Neuron (in vitro differentiated cells): ENCODE measurements around the gene FAM50B.

ENCODE experiments used
- H2AFZ ChIP-seq: one replicate; pipeline ENCODE4 v1.6.1; 2013; ENCODE audit warnings: low read depth, mild to moderate bottlenecking, inconsistent platforms, low read length, moderate library complexity
- H3K27me3 ChIP-seq: one replicate; pipeline ENCODE4 v1.6.1; 2013; ENCODE audit warnings: low read length; ENCODE audit not compliant: insufficient read depth
- H3K36me3 ChIP-seq: one replicate; pipeline ENCODE4 v1.6.1; 2013; ENCODE audit warnings: low read length; ENCODE audit not compliant: insufficient read depth
- H3K4me1 ChIP-seq: one replicate; pipeline ENCODE4 v1.6.1; 2013; ENCODE audit warnings: low read length; ENCODE audit not compliant: insufficient read depth
- H3K4me3 ChIP-seq: 2 replicates; pipeline ENCODE4 v1.5.1; 2013; ENCODE audit warnings: mild to moderate bottlenecking, low read length, moderate library complexity
- H3K9me3 ChIP-seq: one replicate; pipeline ENCODE4 v1.6.1; 2013; ENCODE audit warnings: low read length

The FAM50B gene

DNA sequence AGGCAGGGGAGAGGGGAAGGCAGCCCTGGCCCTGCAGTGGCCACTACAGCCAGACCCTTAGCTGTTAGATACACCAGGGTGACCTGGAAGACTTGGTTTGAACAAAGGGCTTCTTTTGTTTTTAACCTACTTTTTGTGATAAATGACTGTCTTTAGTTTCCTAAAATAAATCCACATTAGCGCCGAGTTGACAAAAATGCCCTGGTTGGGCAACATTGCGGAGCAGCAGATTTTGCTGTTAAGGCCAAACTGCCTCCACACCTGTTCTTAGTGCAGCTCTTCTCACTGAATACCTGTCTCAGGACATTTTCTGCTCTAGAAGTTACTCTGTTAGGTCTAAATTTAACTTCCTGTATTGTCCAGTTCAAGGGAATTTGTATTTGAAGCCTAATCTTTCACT lies 42.7 kb downstream of the FAM50B start:
- H3K9me3 ChIP-seq, result no peaks in the 10 kb centered on the region
- peaks cover 18% of the 10 kb centered on the region for H3K4me1 ChIP-seq
- no peak overlapping the region for H2AFZ ChIP-seq
- H3K36me3 ChIP-seq, result no peaks in the 10 kb centered on the region
- no peak overlapping the region for H3K4me3 ChIP-seq
- no peaks in the 10 kb centered on the region for H3K27me3 ChIP-seq

- no peaks in the 10 kb centered on the region for H3K36me3 ChIP-seq
- H3K27me3 ChIP-seq, result no peaks in the 10 kb centered on the region
- no peaks in the 10 kb centered on the region for H3K9me3 ChIP-seq
- no peak overlapping the region for H3K4me3 ChIP-seq
- H3K4me1 ChIP-seq, result peaks cover 16% of the 10 kb centered on the region
- H2AFZ ChIP-seq, result no peak overlapping the region
These were observed 43.4 kb downstream of the FAM50B start for GRCh38 chr6:3892603-3893002.

- Histone ChIP-seq H2AFZ (no peak overlapping the region), H3K9me3 (no peaks in the 10 kb centered on the region), H3K36me3 (no peaks in the 10 kb centered on the region), H3K4me1 (peaks cover 16% of the 10 kb centered on the region), H3K27me3 (no peaks in the 10 kb centered on the region), H3K4me3 (no peak overlapping the region)
These were observed 44.3 kb downstream of the FAM50B start for GRCh38 chr6:3893487-3893886.

GRCh38 chr6:3893917-3894316 lies 44.7 kb downstream of the FAM50B start:
- H3K36me3 ChIP-seq, result no peaks in the 10 kb centered on the region
- H3K27me3 ChIP-seq, result no peaks in the 10 kb centered on the region
- H2AFZ ChIP-seq, result no peak overlapping the region
- peaks cover 16% of the 10 kb centered on the region for H3K4me1 ChIP-seq
- no peak overlapping the region for H3K4me3 ChIP-seq
- H3K9me3 ChIP-seq, result peaks cover 3% of the 10 kb centered on the region

GRCh38 chr6:3894590-3895311 lies 45.6 kb downstream of the FAM50B start:
- H3K9me3 ChIP-seq, result peaks cover 3% of the 10 kb centered on the region
- no peaks in the 10 kb centered on the region for H3K27me3 ChIP-seq
- H2AFZ ChIP-seq, result no peak overlapping the region
- no peaks in the 10 kb centered on the region for H3K36me3 ChIP-seq
- peaks cover 11% of the 10 kb centered on the region for H3K4me1 ChIP-seq
- H3K4me3 ChIP-seq, result no peak overlapping the region

- Histone ChIP-seq H3K27me3 (no peaks in the 10 kb centered on the region), H3K9me3 (peaks cover 3% of the 10 kb centered on the region), H3K36me3 (no peaks in the 10 kb centered on the region), H3K4me3 (no peak overlapping the region), H2AFZ (no peak overlapping the region), H3K4me1 (peaks cover 5% of the 10 kb centered on the region)
These were observed 46.1 kb downstream of the FAM50B start for GRCh38 chr6:3895312-3895653.

DNA sequence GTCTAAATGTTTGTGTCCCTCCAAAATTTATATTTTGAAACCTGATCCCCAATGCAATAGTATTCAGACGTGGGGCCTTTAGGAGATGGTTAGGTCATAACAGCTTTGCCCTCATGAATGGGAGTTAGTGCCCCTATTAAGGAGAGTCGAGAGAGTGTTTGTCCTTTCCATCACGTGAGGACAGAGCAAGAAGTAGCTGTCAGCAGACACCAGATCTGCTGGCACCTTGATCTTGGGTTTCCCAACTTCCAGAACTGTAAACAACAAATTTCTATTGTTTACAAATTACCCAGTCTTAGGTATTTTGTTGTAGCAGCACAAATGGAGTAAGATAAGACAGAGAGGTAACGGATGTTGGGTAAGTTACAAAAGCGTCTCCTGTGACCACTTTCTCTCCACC lies 46.6 kb downstream of the FAM50B start:
- no peaks in the 10 kb centered on the region for H3K27me3 ChIP-seq
- H3K9me3 ChIP-seq, result peaks cover 3% of the 10 kb centered on the region
- H2AFZ ChIP-seq, result no peak overlapping the region
- no peak overlapping the region for H3K4me3 ChIP-seq
- H3K36me3 ChIP-seq, result no peaks in the 10 kb centered on the region
- peaks cover under 1% of the 10 kb centered on the region for H3K4me1 ChIP-seq

DNA sequence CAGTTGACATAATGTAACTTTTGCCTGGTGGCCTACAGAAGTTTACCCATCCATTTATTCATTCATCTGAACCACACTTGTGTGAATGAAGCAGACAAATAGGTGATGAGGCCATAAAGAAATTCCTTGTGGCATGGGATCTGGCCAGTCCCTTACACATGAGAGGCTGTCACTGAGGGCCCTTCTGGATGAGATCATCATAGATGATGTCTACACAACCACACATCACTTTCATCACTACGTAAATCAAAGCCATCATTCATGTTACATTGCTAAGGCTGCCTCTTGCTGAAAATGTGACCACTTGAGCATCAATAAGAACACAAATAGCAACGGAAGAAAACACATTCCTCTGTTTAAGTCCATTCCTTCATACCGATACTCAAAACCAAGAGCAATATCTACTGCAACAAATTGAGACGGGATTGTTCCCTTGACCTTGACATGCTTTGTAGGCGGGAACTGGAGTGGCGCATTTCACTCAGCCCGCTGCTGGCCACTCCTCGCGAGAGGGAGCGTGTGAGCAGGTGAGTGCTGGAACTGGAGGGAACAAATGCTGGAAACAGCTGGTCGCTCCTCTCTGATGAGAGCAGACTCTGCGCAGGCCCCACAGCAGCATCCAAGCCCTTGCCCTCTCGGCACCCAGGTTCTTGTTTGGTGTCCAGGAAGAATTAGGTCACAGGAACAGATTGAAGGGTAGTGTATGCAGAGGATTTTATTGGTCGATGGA lies 49.3 kb downstream of the FAM50B start:
- no peaks in the 10 kb centered on the region for H3K36me3 ChIP-seq
- no peaks in the 10 kb centered on the region for H3K27me3 ChIP-seq
- peaks cover 4% of the 10 kb centered on the region for H3K4me1 ChIP-seq
- H3K9me3 ChIP-seq, result peaks cover 3% of the 10 kb centered on the region
- no peak overlapping the region for H3K4me3 ChIP-seq
- no peak overlapping the region for H2AFZ ChIP-seq

DNA sequence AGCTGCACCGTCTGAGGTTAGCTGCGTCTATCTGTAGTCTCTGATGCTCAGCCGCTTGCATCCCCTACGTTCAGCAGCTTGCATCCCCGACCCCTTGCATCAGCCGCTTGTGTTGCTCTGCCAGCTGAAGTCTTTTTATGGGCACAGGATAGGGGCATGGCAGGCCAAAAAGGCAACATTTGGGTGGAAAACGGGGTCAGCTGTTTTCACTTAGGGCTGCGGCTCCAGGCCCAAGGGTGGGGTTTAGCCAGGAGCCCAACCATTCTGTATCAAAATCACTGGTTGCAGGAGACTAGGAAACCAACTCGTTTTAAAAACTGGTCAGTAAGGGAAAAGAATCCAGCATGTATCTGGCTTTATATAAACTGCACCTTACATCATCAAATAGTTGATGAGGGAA lies 49.9 kb downstream of the FAM50B start:
- Histone ChIP-seq H3K36me3 (no peaks in the 10 kb centered on the region), H3K4me3 (no peak overlapping the region), H3K4me1 (peaks cover 4% of the 10 kb centered on the region), H3K9me3 (peaks cover 3% of the 10 kb centered on the region), H3K27me3 (no peaks in the 10 kb centered on the region), H2AFZ (no peak overlapping the region)

GRCh38 chr6:3899970-3900439 lies 50.8 kb downstream of the FAM50B start:
- H3K4me3 ChIP-seq, result no peak overlapping the region
- H2AFZ ChIP-seq, result no peak overlapping the region
- H3K4me1 ChIP-seq, result peaks cover 4% of the 10 kb centered on the region
- H3K9me3 ChIP-seq, result peaks cover 3% of the 10 kb centered on the region
- H3K36me3 ChIP-seq, result no peaks in the 10 kb centered on the region
- no peaks in the 10 kb centered on the region for H3K27me3 ChIP-seq
